Measurements from ENCODE around the gene KCTD2. TPM values are rescaled to one million over a fixed set of nuclear protein-coding genes. Genes with fewer than 3 reads are reported as not detected.

Gene KCTD2
- total and polyA plus RNA-seq, 9 of the 15 experiments (the other 6 are each of a cell fraction or from before 2014, with no cell fraction given) = 1.7 to 32.9 (median 15.8) TPM

DNA sequence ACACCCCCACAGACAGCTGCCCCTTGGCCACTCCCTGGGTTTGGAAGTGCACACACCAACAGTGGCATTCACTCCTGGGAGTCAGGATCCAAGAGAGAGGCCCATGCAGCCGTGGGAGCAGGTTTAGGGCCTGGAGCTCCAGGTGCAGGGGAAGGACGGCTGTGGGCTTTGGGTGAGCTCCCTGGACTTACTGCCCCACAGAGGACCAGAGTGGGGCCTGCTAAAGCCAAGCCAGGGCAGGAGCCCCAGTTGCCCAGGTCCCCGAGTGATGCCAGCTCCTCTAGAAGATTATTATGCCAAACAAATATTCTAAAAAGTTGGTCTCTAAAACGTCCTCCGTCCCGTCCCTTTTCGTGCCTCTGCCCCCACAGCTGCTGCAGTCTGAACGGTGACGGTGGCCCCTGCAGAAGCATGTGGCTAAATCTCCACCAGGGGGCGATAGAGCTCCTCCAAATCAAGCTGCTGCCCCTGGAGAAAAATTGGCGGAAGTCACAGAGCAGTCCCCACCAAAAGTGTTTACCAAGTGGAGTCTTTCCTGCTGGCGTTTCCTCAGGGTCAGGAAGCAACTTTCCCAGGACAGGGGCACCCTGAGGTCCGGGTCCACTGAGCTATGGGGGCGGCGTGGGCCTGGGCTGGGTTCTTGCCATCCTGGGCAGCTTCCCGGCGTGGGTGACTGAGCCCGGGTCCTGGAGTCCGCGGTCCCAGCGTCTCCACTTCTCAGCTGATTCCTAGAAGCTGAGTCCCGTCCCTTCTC is 67.0 kb downstream of the KCTD2 start (continued):
- TF ChIP-seq ZNF121 (CRISPR knock-in tag; conservative IDR thresholded peaks at IDR 0.05) = no peak
- no peak for TF ChIP-seq ELF4 (CRISPR knock-in tag; IDR thresholded peaks at IDR 0.05)
- no peak for TF ChIP-seq MBD2 (IDR thresholded peaks at IDR 0.05; ENCODE audit: borderline replicate concordance, low read depth)
- TF ChIP-seq ARHGAP35 (IDR thresholded peaks at IDR 0.05; ENCODE audit: partially characterized antibody) = no peak
- TF ChIP-seq, protein P1, sequence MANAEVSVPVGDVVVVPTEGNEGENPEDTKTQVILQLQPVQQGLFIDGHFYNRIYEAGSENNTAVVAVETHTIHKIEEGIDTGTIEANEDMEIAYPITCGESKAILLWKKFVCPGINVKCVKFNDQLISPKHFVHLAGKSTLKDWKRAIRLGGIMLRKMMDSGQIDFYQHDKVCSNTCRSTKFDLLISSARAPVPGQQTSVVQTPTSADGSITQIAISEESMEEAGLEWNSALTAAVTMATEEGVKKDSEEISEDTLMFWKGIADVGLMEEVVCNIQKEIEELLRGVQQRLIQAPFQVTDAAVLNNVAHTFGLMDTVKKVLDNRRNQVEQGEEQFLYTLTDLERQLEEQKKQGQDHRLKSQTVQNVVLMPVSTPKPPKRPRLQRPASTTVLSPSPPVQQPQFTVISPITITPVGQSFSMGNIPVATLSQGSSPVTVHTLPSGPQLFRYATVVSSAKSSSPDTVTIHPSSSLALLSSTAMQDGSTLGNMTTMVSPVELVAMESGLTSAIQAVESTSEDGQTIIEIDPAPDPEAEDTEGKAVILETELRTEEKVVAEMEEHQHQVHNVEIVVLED (CRISPR knock-in tag; IDR thresholded peaks at IDR 0.05) = no peak
- TF ChIP-seq MXI1 (IDR thresholded peaks at IDR 0.05; ENCODE audit: low read depth, low read length) = no peak
- TF ChIP-seq, protein P2, sequence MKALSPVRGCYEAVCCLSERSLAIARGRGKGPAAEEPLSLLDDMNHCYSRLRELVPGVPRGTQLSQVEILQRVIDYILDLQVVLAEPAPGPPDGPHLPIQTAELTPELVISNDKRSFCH (CRISPR knock-in tag; IDR thresholded peaks at IDR 0.05) = no peak
- TF ChIP-seq, protein P2 (tag; IDR thresholded peaks at IDR 0.05) = no peak
- TF ChIP-seq, protein P3, sequence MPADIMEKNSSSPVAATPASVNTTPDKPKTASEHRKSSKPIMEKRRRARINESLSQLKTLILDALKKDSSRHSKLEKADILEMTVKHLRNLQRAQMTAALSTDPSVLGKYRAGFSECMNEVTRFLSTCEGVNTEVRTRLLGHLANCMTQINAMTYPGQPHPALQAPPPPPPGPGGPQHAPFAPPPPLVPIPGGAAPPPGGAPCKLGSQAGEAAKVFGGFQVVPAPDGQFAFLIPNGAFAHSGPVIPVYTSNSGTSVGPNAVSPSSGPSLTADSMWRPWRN (IDR thresholded peaks at IDR 0.05; ENCODE audit: low read depth) = no peak; the same call in 1 of the 2 replicates
- TF ChIP-seq ZNF274 (IDR thresholded peaks at IDR 0.05; ENCODE audit: borderline replicate concordance, low read depth, low read length) = no peak
- TF ChIP-seq, protein P4, sequence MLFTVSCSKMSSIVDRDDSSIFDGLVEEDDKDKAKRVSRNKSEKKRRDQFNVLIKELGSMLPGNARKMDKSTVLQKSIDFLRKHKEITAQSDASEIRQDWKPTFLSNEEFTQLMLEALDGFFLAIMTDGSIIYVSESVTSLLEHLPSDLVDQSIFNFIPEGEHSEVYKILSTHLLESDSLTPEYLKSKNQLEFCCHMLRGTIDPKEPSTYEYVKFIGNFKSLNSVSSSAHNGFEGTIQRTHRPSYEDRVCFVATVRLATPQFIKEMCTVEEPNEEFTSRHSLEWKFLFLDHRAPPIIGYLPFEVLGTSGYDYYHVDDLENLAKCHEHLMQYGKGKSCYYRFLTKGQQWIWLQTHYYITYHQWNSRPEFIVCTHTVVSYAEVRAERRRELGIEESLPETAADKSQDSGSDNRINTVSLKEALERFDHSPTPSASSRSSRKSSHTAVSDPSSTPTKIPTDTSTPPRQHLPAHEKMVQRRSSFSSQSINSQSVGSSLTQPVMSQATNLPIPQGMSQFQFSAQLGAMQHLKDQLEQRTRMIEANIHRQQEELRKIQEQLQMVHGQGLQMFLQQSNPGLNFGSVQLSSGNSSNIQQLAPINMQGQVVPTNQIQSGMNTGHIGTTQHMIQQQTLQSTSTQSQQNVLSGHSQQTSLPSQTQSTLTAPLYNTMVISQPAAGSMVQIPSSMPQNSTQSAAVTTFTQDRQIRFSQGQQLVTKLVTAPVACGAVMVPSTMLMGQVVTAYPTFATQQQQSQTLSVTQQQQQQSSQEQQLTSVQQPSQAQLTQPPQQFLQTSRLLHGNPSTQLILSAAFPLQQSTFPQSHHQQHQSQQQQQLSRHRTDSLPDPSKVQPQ (CRISPR knock-in tag; IDR thresholded peaks at IDR 0.05; ENCODE audit: borderline replicate concordance) = no peak
- no peak for TF ChIP-seq CBX8 (IDR thresholded peaks at IDR 0.05; ENCODE audit: borderline replicate concordance, extremely low read depth, low read depth, low read length, poor library complexity, severe bottlenecking)
- no peak for TF ChIP-seq ZNF184 (CRISPR knock-in tag; IDR thresholded peaks at IDR 0.05)
- TF ChIP-seq, protein P5, sequence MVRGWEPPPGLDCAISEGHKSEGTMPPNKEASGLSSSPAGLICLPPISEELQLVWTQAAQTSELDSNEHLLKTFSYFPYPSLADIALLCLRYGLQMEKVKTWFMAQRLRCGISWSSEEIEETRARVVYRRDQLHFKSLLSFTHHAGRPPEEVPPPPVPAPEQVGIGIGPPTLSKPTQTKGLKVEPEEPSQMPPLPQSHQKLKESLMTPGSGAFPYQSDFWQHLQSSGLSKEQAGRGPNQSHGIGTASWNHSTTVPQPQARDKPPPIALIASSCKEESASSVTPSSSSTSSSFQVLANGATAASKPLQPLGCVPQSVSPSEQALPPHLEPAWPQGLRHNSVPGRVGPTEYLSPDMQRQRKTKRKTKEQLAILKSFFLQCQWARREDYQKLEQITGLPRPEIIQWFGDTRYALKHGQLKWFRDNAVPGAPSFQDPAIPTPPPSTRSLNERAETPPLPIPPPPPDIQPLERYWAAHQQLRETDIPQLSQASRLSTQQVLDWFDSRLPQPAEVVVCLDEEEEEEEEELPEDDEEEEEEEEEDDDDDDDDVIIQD (CRISPR knock-in tag; IDR thresholded peaks at IDR 0.05) = no peak
- TF ChIP-seq, protein P6, sequence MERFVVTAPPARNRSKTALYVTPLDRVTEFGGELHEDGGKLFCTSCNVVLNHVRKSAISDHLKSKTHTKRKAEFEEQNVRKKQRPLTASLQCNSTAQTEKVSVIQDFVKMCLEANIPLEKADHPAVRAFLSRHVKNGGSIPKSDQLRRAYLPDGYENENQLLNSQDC (CRISPR knock-in tag; IDR thresholded peaks at IDR 0.05) = no peak
- TF ChIP-seq, protein P7, sequence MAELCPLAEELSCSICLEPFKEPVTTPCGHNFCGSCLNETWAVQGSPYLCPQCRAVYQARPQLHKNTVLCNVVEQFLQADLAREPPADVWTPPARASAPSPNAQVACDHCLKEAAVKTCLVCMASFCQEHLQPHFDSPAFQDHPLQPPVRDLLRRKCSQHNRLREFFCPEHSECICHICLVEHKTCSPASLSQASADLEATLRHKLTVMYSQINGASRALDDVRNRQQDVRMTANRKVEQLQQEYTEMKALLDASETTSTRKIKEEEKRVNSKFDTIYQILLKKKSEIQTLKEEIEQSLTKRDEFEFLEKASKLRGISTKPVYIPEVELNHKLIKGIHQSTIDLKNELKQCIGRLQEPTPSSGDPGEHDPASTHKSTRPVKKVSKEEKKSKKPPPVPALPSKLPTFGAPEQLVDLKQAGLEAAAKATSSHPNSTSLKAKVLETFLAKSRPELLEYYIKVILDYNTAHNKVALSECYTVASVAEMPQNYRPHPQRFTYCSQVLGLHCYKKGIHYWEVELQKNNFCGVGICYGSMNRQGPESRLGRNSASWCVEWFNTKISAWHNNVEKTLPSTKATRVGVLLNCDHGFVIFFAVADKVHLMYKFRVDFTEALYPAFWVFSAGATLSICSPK (IDR thresholded peaks at IDR 0.05; ENCODE audit: borderline replicate concordance) = no peak
- no peak for TF ChIP-seq CBX1 (IDR thresholded peaks at IDR 0.05; ENCODE audit: low read depth)
- peak; percentile 44; the same call in 1 of the 2 replicates for TF ChIP-seq POLR2A (conservative IDR thresholded peaks at IDR 0.05)
- TF ChIP-seq C11orf30 (IDR thresholded peaks at IDR 0.05; ENCODE audit: low read depth) = no peak
